Measurements from ENCODE around the gene ANKRD60.

Gene ANKRD60, protein sequence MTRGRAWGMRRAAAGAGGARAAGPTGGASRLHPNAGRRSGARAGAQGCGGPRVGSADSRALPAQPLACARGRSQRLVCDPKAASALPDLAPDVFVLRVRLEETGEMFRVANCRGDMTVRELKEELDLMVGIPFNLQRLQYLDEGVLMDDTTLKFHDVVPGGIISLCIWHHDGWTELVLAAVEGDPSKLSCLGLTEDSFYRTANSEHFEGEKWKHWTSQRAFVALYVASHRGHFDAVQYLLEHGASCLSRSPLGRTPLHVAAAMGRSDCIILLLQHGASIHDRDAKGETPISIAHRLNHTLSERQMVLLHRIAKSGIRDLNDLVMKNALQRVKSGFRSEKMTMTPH

DNA sequence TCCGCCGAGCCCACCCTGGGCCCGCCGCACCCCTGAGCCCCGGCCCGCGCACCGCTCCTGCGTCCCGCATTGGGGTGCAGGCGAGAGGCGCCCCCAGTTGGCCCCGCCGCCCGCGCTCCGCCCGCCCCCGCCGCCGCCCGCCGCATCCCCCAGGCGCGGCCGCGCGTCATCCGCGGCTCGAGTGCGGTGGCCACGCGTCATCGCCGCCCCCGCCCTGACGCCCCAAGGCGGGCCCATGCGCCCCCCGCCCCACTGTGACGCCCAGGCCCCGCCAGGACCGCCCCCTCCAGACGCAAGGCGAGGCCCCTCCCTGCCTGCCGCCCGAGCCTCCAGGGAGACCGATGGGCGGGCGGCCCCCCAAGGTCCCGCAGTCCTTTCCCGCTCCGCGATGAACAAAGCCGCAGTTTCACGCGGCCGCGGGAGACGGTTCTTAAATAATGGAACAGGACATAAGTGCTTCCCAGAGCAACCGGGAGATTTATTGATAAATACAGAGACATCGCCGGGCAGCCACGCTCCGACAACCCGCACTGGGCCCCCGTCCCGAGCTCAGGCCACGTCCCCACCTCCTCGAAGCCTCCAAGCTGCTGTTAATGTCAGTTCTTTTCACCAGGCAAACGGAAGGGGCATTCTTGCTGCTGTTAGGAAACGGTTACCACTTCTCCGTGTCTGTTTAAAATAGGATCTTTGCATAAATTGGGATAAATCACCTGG lies at the start of gene ANKRD60:
Gene ANKRD60 (minus strand): TSS at position 170 of the 714 bp plus-strand sequence. CDS start 0 bp downstream, at position 170.
- DNase-seq (ENCODE audit: low spot score) = no peak

DNA sequence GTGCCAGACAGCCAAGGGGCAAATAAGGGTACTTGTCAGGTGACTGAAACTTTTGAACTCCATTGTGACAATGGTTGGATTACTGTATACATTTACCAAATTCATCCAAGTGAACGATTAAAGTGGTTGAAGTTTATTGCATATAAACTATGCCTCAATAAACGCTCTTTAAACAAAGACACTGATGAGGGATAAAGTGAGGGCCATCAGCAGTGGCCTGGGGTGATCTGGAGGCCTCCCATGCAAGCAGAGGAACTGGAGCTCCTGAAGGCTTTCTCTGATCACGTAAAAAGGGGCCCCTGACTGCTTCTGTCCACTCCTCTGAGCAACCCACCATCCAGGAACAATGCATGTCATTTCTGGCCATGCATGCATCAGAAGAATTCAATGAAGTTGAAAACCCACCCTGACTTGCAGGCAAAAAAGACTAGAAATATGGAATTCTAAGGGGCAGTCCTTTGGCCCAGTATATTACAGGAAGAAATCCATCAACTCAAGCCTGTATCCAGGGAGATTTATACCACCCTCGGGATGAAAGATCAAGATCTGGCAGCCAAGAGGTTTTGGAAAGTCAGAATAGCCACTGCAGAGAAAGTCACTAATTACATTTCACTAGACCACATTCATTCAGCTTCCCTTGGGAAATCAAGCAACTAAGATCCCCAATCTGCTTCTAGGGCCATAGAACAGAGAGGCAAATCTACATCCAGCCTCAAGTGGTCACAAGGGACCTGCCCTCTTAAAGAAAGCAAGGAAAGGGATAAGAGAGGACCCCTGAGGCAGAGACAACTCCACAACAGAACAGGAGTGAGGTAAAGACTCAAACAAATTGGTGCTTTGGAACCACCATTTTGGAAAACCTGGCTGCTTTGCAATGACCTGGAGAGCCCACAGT lies 49.4 kb upstream of the ANKRD60 start:
- DNase-seq (ENCODE audit: low spot score) = no peak

DNA sequence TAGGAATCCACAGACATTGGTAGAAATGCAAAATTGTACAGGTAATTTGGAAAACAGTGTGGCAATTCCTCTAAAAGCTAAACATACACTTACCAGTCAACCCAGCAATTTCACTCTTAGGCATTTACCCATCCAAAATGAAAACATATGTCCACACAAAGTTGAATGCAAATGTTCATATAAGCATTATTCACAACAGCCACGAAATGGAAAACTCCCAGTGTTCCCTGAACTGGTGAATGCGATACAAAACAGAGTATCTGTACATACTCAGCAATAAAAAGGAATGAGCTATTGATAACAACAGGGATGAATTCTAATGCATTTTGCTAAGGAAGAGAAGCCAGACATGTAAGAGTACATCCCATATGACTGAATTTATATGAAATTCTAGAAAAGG lies 48.7 kb upstream of the ANKRD60 start:
- no peak for DNase-seq (ENCODE audit: low spot score)

DNA sequence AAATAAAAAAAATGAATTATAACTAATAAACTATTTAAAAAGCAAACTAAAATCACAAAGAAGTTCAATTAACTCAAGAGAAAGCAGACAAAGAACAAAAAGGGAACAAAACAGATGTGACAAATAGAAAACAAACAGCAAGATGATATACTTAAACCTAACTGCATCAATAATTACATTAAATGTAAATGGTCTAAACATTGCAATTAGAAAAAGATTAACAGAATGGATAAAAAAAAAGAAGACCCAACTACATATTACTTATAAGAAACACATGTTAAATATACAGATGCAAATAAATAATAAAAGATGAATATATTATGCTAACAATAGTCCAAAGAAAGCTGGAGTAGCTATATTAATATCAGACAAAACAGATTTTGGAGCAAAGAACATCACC lies 45.9 kb upstream of the ANKRD60 start:
- no peak for DNase-seq (ENCODE audit: low spot score)

DNA sequence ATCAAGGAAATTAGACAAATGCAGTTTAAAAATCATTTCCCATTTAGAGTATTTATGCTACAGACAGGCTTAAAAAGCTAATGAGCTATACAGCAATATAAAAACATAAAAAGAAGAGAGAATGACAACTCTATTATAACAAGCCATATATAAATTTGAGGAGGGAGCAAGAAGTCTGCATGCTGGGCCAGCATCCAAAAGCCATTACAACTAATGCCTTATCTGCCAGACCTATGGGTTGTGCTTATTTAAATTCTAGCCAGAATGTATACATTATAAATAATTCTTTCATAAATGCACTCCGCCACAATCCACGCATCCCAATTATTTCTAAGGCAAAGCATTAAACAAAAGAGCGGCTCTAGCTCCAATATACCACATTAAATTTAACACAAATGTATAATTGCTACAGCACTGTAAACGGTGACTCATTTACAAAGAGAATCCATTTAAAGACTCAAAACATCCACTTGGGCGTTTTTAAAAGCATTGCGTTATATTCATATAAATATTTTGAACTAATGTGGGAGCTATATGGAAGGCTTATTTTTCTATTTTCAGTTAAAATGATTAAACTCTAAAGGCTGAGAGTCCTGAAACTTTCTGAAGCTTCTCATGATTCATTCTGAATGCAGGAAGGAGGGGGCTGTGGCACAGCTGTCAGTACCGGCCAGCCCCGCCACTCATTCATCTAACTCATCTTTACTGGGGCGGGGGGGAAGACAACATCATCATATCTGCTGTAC lies 43.3 kb upstream of the ANKRD60 start:
- DNase-seq (ENCODE audit: low spot score) = no peak

DNA sequence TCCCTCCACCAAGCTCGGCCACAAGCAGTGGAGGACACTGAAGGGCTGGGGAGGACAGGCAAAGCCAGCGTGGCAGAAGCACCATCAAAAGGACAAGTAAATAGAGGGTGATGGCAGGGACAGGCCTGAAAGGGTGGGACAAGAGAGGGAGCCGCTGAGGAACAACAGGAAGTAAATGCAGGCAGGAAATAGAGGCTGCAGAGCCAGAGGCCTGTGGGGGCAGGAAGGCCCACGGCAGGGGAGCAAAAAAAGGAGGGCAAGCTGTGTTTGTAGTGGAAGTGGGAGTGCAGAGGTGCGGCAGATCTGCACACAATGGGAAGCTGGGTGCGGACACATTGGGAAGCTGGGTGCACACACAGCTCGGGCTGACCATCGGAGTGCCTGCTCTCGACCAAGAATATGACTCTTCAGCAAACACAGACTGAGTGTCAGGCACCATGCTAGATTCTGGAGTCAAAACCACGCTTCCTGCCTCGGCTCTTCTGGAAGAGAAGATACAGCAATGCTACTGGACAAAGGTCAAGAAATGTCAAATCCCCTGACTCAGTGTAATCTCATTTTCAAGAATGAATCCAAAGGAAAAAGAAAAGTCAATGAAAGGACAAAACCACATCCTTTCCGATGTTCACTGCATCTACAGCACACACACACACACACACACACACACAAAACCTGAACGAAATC lies 40.6 kb upstream of the ANKRD60 start:
- no peak for DNase-seq (ENCODE audit: low spot score)

DNA sequence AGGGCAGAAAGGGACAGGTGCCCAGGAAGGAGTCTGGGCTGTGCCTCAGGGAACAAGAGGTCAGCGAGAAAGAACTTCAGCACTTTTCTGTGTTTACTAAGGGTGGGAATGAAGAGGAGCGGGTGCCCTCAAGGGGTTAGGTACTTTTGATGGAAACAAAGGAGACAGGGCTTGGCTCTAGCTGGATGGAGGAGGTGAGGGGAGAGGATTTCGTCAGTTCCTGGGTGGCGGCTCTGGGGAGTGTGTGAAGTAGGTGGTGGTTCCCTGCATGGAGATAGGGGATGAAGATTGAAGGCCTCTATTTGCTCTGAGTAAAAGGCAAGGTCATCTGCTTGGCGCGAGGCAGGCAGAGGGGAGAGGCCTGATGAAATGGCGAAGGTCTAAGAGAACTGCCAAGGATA lies 40.0 kb upstream of the ANKRD60 start:
- no peak for DNase-seq (ENCODE audit: low spot score)

DNA sequence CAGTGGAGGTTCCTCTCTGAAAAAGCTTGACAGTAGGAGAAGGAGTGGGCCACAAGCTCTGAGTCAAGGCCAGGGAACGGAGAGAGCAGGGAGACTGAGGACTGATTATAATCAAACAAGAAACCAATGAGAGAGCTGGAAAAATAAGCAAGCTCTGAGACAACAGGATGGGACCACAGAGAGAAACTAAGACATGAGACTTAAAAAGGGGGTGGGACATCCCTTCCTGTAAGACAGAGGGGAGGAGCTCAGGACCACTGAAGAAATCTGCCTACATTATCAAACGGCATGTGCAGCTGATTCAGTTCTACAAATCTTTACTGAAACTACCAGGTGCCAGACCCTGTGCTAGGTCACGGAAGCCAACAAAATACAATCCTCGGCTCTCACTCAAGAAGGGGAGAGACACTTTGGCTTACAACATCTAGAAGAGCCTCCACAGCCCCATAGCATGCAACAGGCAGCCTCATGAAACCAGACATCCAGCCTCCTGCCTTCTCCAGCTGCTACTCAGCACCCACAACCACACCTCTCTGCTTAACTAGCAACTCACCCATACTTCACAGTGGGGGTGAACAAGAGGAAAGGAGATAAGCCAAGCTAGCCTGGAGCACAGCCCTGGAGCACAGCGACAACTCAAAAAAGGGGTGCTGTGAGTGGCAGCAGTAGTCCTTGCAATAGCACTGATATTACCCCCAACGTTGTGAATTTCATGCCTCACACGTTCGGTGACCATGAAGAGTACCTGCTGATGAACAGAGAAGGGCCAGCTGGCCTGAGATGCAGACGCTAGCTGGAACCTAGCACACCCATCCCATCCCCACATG lies 39.1 kb upstream of the ANKRD60 start:
- no peak for DNase-seq (ENCODE audit: low spot score)

DNA sequence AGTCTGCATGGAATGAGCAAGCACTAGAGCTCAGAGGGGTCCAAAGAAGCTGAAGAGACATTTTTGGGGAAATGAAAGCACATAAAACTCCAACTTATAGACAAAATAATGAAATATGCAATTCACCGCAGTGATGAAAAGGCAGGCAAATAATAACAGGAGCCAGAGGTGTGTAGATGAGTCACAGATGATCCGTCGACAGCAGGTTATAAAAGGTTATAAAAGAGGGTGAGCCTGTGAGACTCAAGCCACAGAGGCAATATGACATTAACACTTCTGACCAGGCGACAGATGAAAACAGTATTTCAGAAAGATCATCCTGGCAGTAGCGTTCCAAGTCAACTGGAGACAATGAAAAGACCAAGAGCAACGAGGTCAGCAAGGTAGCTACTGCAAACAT lies 35.8 kb upstream of the ANKRD60 start:
- DNase-seq (ENCODE audit: low spot score) = no peak

DNA sequence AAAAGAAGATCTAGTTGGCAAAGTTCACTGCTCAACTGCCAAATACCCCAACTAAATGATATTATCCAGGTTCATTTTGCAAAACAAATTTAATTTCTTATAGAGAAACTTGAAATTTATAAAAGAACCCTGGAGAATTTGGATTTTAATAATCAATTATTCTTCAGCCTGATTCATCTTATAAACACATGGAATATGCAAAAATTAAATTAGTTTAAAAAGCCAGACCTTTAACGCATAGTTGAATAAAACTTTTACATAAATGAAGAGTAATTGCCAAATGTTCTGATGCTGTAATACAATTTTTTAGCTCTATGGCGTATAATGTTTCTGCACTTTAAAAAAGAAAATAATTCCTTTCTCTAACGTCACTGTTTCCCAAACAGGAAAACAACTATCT lies 33.2 kb upstream of the ANKRD60 start:
- no peak for DNase-seq (ENCODE audit: low spot score)

DNA sequence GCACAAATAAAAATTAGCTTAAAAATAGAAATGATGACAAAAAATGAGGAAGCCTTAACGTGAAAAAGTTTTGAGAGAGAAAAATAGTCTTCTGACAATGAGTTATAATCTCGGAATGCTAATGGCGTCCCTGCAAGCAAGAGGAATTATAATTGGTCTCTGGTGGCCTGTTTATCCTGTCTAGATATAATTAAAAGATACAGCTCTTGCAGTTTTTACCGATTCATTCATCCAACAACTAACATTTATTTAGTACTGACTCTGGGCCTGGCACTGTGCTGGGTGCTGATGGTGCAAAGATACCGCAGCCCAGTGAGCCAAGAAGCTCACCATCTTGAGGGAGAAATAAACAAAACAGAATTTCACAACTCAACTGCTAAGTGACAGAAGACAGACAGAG lies 31.6 kb upstream of the ANKRD60 start:
- DNase-seq (ENCODE audit: low spot score) = no peak

DNA sequence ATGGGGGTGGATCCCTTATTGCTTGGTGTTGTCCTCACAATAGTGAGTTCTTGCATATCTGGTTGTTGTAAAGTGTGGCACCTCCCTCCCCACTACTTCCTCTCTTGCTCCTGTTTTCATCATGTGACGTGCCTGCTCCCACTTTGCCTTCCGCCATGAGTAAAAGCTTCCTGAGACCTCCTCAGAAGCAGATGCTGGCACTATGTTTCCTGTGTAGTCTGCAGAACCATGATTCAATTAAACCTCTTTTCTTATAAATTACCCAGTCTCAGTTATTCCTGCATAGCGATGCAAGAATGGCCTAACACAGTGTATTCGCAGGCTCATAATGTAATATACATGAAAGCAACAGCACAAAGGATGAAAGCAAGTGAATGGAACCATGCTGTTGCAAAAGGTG lies 28.4 kb upstream of the ANKRD60 start:
- DNase-seq (ENCODE audit: low spot score) = no peak

DNA sequence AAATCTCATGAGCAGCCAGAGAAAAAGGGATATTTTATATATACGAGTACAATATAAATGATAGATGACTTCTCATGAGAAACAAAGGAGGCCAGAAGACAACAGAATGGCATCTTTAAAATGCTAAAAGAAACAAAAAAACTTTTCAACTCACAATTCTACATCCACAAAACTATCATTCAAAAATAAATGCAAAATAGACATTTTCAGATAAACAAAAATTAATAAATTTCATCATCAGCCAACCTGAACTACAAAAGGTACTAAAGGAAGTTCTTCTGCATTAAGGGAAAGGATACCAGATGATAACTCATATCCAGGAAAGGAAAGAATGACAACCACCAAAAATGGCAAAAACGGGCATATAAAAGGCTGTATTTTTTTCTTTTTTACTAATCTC lies 27.9 kb upstream of the ANKRD60 start:
- DNase-seq (ENCODE audit: low spot score) = no peak

DNA sequence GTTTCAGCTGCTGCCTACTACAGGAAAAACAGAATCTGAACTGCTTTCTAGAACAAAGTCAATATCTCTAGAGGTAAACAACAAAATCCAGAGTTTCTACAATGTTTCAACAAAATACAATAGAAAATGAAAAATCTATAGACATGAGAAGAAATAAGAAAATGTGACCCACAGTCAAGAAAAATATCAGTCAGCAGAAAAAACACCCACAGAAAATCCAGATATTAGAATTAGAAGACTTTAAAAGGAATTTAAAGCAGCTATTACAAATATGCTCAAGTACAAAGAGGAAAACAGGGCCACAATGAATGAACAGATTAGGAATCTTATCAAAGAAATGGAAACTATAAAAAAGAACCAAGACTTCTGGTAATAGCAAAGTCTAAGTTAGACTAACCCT lies 26.4 kb upstream of the ANKRD60 start:
- no peak for DNase-seq (ENCODE audit: low spot score)

DNA sequence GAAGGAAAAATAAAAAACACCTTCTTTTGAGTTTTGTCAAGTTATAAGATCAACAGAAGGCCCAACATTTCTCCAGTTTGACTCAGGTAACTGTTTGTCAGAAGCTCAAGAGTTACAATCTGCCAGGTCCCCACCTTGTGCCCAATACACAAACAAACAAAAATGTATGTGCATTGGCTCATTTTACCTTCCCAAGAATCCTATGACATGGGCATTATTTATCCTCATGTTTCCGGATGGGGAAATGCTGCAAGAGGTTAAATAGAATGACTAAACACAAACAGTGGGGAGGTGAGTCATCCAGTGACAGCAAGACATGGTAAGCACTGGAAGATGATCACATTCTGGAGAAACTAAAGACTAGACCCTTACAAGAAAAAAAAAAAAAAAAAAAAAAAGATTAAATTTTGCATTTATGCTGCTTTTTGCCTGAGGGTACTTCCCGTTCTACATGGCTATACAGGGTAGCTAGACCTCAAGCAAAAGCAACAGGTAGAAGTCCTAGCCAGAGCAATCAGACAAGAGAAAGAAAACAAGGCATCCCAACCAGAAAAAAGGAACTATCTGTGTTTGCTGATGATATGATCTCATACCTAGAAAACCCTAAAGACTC lies 23.6 kb upstream of the ANKRD60 start:
- DNase-seq (ENCODE audit: low spot score) = no peak

DNA sequence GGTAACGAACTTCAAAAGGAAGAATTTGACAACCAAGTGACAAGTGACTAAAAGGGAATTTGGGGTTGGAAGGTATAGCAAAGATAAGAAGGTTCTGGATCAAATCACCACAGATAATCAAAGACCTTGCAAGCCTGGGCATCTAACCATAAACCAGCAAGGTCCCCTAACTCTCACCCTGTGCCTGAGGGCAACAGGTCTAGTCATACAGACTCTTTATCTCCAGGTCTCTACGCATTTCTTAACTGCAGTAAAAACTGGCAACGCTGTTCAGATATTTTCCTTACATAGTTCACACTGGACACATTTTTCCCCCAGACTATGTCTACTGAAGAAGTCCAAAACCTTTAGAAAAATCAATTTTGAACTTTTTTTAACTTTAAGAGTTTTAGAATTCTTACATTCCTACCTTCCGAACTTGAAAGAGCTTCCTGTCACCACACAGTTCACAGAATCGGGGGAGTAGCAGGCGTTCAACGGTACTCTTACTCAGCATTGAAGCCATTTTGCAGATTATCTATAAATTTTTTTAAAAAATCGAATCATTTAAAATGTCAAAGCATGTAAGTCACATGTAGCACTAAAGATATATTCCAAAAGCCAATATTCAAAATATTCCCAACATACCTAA lies 23.0 kb upstream of the ANKRD60 start:
- no peak for DNase-seq (ENCODE audit: low spot score)

DNA sequence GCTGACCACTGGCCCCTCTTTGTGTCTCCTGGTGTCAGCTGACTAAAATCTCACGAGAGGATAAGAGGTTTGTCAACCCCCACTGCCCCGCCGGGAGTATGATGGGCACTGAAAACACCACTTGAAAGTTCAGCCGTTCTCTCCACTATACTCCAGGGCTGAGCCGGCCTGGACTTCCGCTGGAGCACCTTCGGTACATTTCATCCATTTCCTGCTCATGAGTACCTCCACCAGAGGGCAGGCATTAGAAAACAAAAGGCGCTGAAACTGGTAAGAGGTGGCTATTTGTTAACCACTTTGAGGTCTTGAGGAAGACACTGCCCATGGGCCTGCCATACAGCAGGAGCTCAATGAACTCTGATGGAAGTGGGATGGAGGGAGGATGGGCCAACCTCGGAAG lies 17.9 kb upstream of the ANKRD60 start:
- no peak for DNase-seq (ENCODE audit: low spot score)

DNA sequence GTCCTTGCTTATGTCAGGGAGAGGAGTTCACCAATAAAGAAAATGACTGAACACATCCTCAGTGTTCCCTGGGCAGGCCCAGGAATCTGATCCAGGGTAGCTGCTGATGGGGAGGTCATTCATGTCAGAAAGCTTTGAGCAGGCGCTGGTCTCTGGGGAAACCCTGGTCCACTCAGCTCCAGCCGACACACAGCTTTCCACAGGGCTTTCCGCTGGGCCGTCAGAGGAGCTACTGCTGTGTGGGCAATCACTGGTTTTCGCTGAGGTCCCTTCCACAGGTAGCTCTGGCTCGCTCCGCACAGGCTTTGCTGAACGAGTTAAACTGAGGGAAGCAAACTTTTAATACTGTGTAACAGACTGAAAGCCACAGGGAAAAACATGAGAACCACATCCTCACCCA lies 17.5 kb upstream of the ANKRD60 start:
- no peak for DNase-seq (ENCODE audit: low spot score)

DNA sequence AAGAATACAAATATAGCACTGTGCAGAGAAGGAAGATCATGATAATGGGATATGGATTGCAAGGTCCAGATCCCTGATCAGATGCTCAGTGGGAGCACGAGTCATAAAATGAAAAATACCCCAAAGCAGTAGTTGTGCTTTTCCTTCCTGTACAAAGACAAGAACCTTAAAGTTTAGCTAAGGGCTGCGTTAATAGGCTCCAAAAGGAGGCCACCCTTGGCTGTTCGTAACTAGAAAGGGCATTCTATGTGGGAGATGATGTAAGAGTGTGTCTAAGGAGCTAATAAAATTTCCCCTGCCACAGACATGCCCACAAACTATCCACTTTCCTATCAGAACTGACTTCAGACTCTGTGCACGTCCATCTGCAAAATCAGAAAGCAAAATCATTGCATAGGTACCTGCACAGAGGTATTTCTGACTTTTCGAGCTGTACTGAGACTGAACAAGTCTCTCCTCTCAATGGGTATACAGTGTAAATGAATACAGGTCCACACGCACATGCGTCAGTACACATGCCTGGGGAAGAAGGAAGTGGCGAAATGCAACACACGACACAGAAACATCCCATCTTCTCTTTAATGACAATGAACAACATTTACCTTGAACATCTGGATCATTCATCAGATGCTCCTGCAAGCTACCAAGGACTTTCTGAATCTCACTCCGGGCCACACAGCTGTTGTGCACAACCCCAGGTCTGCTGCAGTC lies 16.9 kb upstream of the ANKRD60 start:
- no peak for DNase-seq (ENCODE audit: low spot score)

All from NAMALWA (cell line).